Suppressor macrophage treated with lipopolysaccharide for 1 hour (primary cell): ENCODE data around the gene SPATA7.
A peak's percentile ranks its signal among the peaks of the same experiment; 100 is the strongest.

Experiments used
- DNase-seq, 3 donors: peaks; one replicate each; pipeline ENCODE4 v3.0.0-alpha.2; 2020 to 2022

The SPATA7 gene

DNA sequence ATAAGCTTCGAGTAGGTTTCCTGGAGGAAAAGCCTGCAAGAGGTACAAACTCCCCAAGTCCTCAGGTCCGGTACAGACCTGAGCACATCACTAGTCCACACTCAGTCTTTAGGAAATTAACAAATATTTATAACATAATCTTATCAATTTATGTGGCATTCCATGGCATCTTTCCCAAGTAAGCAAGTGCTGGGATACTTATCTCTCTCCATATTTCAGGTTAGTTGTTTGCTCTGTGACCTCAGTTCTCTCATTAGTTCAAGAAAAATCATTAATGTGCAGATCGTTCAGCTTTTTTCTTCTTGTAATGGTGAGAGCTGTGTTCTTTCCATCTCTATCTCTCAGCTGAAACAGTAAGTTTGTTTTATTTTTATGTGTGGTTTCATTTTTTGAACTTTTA is 34.7 kb downstream of the SPATA7 start:
- no peak for DNase-seq

- no peak for DNase-seq
Observed at GRCh38 chr14:88421286-88421685, 35.8 kb downstream of the SPATA7 start.

GRCh38 chr14:88422047-88422446 is 36.6 kb downstream of the SPATA7 start:
- no peak for DNase-seq

DNA sequence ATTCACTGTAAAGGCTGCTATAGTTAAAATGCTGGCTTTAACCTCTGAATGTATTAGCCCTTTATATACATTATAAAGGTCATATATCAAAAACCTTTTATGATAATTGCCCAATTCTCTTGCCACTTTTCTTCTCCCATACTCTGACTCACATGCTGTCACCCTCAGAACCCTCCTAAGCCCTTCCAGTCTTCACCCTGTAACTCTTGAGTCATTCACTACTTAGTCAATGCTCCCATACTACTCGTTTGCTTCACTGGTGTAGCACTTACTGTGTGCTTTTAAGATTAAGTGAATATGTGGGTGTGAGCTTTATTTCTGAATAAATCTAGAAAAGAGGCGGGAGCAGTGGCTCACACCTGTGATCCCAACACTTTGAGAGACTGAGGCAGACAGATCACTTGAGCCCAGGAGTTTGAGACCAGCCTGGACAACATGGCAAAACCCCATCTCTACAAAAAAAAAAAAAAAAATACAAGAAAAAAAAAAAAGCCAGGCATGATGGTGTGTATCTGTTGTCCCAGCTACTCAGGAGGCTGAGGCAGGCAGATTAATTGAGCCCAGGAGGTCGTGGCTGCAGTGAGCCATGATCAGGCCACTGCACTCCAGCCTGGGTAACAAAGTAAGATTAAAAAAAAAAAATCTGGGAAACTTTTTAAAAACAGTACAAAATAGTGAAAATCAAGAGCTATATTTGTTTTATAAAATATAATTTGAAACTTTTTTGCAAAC is 37.6 kb downstream of the SPATA7 start:
- peak; percentile 2 to 21 (median 3) for DNase-seq

DNA sequence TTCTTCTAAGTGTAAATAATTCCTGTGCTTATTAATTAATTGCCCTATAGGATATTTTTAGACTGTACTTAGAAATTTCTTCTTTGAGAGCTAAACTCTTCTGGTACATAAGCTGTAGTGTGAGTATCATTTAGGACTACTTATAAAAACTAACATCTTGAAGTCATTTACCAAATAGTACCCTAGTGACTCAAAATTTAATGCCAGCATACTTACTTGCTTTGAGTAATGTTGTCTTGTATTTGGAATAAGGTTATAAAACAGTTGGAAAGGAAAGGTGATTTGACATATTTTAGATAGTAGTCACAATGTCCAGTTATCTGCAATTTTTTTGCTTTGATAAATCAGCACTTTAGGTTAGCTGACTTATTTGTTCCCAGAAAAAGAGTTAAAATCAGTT is 39.1 kb downstream of the SPATA7 start:
- no peak for DNase-seq

- no peak for DNase-seq
Observed at GRCh38 chr14:88426271-88426670, 40.8 kb downstream of the SPATA7 start.

DNA sequence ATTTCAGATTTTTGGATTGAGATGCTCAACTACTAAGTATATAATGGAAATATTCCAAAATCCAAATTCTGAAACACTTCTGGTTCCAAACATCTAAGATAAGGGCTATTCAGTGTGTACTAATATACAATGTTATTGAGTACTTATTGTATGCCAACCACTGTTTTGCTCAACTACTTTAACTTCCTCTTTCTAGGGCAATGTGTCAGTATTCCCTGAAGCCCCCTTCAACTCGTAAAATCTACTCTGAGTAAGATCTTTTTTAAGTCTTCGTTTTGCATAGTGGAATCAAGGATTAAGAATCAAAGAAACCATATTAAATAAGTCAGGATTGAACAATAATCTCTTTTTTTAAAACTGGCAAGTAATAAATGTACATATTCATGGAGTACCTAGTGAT is 45.5 kb downstream of the SPATA7 start:
- DNase-seq: no peak

- peak in 2 of 3 donors; percentile 2 to 7 for DNase-seq
Observed at GRCh38 chr14:88437658-88438057, 52.2 kb downstream of the SPATA7 start.

DNA sequence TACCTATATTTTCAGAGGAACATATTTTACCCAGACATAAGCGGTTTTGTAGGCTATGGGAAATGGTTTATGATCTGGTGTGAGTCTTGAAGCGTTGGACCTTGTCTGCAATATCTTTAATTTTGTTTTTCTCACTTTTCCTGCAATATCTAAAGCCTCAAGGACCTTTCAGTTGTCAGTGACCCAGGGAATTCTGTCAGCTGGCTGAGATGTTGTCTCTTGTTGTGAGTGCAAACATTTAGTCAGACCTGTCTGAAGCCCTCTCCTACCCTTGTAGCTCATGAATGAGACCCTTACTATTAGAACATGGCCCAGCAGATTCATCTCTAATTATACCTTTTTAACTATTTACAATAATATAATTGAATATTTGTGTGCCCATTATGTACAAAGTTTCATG is 53.6 kb downstream of the SPATA7 start:
- no peak for DNase-seq

DNA sequence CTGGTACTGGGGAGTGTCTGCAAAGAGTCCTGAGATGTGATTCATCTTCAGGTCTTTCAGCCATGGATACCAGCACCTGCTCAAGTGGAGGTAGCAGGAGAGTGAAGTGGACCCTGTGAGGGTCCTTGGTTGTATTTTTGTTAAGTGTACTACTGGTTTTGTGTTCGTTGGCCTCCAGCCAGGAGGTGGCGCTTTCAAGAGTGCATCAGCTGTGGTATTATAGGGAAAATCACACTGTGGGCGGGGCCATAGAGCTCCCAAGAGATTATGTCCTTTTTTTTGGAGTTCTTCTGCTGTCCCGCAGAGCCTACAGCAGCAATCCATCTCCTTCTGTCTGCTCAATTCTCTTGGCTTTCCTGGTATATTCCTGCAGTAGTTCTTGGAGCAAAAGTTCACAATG is 66.8 kb downstream of the SPATA7 start:
- no peak for DNase-seq

GRCh38 chr14:88454886-88455285 is 69.4 kb downstream of the SPATA7 start:
- no peak for DNase-seq

GRCh38 chr14:88463318-88463717 is 77.9 kb downstream of the SPATA7 start:
- peak in 2 of 3 donors; percentile 27 to 29 for DNase-seq

DNA sequence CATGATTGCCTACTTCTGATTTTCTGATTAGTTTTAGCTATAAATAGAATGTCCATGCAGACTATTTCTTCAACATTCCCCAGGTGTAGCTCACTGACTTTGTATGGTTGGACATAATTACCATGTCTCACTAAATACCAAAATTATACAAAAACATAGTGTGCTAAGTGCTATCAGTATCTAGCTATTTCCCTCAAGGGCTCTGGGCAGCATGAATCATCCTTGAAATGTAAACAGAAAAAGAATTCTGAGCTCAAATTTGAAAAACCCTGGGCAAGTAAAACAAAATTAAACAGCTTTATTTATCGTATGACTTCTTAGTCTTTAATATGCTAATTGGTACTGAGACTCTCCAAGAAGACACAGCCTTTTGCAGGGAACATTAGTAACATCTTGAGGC is 82.9 kb downstream of the SPATA7 start:
- DNase-seq: no peak

DNA sequence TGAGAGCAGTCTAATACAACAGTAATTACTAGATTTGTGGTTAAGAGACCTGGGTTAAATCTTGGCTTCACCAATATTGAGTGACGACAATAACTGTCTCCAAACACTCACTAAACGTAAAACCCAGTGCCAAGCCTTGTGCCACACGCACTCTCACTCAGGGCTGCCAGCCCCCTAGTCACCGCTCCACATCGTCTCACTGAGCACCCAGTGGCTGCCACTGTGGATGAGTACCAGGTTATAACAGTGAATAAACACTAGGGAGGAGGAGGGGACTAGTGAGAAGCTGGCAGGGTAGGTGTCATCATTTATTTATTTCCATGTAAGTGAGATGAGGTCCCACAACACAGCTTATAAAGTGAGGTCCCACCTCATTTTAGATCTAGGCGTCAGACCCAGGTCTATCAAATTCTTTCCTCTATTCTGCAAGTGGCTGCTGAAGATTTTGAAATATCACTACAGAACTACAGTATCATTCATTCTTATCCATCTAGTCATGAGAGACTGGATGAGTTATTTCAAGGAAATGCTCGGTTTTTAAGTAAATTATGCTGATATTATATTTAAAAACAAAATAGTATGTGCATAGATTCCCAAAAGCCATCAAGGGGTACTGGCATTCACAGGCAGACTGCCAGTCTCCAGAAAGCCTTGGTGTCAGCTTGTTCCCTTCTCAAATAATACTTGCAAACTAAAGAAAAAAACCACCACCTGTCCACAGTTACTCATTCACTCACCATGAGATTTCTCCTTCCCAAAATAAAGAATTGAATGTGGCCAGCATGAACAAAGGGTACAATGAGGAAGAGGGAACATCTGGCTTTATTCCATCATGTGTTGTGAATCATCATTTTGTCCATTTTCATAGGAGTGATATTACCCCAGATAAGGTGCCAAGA is 85.3 kb downstream of the SPATA7 start:
- DNase-seq: no peak

- DNase-seq: no peak
Observed at GRCh38 chr14:88473791-88474190, 88.3 kb downstream of the SPATA7 start.

GRCh38 chr14:88476214-88476774 is 90.8 kb downstream of the SPATA7 start:
- no peak for DNase-seq

GRCh38 chr14:88476825-88477224 is 91.4 kb downstream of the SPATA7 start:
- no peak for DNase-seq

- no peak for DNase-seq
Observed at GRCh38 chr14:88477513-88478250, 92.2 kb downstream of the SPATA7 start.

- no peak for DNase-seq
Observed at GRCh38 chr14:88478931-88479330, 93.5 kb downstream of the SPATA7 start.

DNA sequence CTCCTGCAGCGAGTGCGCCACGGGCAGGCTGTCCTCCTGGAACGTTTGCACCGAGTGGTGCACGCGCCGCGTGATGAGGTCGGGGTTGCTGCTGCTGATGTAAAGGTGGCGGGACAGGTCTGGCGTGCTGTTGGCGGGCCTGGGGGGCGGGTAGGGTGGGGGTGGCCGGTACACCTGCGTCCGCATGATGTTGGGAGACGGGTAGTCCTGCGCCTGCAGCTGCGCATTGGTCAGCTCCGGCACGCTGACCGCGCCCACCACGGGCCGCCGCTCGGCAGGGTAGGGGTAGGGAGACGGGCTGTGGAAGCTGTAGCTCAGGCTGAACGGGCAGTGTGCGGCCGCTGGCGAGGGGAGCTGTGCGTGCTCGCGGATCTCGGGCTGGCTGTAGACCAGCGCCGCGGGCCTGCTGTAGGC is 94.1 kb downstream of the SPATA7 start:
- no peak for DNase-seq

DNA sequence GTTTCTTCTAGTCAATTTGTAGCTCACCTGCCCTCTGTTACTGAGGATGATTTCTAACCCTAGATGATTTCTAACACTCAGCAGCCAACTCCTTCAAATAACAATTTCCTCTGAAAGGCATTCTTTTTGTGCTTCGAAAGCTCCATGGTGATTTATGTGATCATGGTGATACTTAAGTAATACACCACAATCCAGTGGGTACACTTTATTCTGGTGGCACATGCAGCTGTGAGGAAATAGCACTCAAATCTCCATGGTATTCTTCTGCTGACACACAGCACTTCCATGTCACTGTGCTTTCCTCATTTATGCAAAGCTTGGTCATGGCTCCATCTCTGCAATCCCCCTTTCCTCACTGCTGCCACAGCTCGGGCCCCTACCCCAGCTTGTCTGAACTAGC is 95.6 kb downstream of the SPATA7 start:
- DNase-seq: no peak

GRCh38 chr14:88481794-88482193 is 96.3 kb downstream of the SPATA7 start:
- DNase-seq: no peak

GRCh38 chr14:88482524-88482923 is 97.1 kb downstream of the SPATA7 start:
- DNase-seq: no peak
